HFF-Myc (cell line): Measurements from ENCODE around the gene CHFR.
A peak's percentile ranks its signal among the peaks of the same experiment; 100 is the strongest.
"Not testable (repeated sequence)": the region's sequence is repeated elsewhere in the genome, so short reads cannot be mapped to it uniquely, and the experiment has no call there.

Experiments
- DNase-seq: peaks from one replicate; pipeline ENCODE4 v3.0.0-alpha.2; 2011; ENCODE audit warnings: low read depth; ENCODE audit errors: extremely low read depth
- H3K4me3 ChIP-seq: replicated peaks from 2 replicates; pipeline ENCODE4 v1.5.1; 2011; ENCODE audit warnings: low read depth, mild to moderate bottlenecking, control low read depth, low read length
- TF ChIP-seq, protein P1 (sequence below): IDR thresholded peaks from 2 replicates; pipeline ENCODE4 v1.5.1; 2012; ENCODE audit warnings: mild to moderate bottlenecking, low read depth, low read length, control low read depth; ENCODE audit errors: missing control alignments

The CHFR gene, protein sequence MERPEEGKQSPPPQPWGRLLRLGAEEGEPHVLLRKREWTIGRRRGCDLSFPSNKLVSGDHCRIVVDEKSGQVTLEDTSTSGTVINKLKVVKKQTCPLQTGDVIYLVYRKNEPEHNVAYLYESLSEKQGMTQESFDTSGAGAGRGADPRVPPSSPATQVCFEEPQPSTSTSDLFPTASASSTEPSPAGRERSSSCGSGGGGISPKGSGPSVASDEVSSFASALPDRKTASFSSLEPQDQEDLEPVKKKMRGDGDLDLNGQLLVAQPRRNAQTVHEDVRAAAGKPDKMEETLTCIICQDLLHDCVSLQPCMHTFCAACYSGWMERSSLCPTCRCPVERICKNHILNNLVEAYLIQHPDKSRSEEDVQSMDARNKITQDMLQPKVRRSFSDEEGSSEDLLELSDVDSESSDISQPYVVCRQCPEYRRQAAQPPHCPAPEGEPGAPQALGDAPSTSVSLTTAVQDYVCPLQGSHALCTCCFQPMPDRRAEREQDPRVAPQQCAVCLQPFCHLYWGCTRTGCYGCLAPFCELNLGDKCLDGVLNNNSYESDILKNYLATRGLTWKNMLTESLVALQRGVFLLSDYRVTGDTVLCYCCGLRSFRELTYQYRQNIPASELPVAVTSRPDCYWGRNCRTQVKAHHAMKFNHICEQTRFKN

DNA sequence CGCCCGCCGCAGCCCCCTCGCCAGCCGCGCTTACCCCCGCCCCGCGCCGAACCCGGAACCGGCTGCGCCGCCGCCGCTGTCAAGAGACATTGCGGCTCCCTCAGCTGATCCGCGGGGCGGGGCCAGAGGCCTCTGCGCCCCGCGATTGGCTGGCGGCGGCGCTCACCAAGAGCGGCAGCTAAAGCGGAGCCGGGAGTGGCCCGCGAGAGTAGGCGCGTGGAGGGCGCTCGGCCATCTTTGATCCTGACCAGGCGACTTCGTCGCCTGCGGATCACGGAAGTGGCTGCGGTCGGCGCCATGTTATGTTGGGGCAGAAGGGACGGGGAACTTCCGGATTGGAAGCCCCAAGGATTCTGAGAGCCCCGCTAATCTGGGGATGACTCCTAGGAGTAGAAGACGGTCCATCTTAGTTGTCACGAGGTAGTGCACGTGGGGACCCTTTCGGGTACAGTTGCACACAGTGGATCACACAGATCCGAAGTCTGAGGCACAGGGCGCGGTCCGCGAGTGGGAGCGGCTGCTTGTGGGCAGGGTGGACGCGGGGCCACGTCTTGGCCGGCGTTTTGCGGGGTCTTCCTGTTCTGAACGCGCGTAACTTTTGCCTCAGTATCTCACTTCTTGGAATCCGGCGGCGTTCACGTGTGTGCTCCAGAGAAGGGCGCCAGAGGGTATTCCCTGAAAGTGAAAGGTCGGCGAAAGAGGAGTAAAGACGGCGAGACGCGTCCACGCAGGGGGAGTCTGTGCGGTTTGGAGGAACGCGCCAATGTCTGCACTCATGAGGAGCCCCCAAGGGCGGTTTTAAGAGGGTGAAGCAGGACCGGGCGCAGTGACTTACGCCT lies at the start of gene CHFR:
CHFR (minus strand) TSS at position 93 of the 839 bp plus-strand sequence. CDS start 277 bp downstream, outside the sequence.
- peak; percentile 84 for DNase-seq
- H3K4me3 ChIP-seq: peak within 1 kb of the TSS; percentile 71
- TF ChIP-seq, protein P1, sequence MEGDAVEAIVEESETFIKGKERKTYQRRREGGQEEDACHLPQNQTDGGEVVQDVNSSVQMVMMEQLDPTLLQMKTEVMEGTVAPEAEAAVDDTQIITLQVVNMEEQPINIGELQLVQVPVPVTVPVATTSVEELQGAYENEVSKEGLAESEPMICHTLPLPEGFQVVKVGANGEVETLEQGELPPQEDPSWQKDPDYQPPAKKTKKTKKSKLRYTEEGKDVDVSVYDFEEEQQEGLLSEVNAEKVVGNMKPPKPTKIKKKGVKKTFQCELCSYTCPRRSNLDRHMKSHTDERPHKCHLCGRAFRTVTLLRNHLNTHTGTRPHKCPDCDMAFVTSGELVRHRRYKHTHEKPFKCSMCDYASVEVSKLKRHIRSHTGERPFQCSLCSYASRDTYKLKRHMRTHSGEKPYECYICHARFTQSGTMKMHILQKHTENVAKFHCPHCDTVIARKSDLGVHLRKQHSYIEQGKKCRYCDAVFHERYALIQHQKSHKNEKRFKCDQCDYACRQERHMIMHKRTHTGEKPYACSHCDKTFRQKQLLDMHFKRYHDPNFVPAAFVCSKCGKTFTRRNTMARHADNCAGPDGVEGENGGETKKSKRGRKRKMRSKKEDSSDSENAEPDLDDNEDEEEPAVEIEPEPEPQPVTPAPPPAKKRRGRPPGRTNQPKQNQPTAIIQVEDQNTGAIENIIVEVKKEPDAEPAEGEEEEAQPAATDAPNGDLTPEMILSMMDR: no peak

DNA sequence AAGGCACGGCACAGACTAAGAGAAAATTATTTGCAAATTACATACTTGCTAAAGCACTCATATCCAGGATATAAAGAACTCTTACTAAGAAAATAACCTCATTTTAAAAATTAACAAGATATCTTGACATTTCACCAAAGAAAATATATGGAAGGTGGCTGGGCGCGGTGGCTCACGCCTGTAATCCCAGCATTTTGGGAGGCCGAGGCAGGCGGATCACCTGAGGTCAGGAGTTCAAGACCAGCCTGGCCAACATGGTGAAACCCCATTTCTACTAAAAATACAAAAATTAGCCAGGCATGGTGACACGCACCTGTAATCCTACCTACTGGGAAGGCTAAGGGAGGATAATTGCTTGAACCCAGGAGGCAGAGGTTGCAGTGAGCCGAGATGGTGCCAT lies 49.5 kb upstream of the CHFR start:
- not testable (repeated sequence) for DNase-seq, H3K4me3 ChIP-seq

DNA sequence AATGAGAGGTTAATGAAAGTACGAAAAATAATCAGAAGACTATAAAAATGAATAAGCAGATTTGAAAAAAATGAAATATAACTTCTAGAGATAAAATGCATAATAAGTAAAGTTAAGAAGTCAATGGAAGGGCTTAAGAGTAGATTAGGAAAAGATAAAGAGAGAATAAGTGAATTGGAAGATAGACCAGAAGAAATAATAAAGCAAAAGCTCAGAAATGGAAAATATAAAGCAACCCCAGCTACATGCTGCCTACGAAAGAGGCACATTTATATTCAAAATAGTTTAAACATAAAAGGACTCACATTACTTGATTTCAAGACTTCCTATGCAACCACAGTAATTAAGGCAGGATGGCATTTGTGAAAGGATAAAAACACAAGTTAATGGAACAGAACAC lies 48.8 kb upstream of the CHFR start:
- H3K4me3 ChIP-seq: no peak overlapping the region
- no peak for DNase-seq
- TF ChIP-seq, protein P1: no peak

DNA sequence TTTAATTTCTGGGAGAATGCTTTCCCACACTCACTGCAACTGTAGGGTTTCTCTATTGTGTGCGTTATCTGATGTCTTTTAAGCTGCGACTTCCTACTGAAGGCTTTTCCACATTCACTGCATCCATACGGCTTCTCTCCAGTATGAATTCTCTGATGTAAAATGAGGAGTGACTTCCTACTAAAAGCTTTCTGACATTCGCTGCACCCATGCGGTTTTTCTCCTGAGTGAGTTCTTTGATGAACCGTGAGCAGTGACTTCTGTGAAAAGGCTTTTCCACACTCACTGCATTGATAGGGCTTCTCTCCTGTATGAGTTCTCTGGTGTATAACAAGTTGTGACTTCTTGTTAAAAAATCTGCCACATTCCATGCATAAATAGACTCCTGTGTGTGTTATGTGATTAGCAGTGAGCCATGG lies 39.0 kb upstream of the CHFR start:
- no peak overlapping the region for H3K4me3 ChIP-seq
- TF ChIP-seq, protein P1: no peak
- no peak for DNase-seq

DNA sequence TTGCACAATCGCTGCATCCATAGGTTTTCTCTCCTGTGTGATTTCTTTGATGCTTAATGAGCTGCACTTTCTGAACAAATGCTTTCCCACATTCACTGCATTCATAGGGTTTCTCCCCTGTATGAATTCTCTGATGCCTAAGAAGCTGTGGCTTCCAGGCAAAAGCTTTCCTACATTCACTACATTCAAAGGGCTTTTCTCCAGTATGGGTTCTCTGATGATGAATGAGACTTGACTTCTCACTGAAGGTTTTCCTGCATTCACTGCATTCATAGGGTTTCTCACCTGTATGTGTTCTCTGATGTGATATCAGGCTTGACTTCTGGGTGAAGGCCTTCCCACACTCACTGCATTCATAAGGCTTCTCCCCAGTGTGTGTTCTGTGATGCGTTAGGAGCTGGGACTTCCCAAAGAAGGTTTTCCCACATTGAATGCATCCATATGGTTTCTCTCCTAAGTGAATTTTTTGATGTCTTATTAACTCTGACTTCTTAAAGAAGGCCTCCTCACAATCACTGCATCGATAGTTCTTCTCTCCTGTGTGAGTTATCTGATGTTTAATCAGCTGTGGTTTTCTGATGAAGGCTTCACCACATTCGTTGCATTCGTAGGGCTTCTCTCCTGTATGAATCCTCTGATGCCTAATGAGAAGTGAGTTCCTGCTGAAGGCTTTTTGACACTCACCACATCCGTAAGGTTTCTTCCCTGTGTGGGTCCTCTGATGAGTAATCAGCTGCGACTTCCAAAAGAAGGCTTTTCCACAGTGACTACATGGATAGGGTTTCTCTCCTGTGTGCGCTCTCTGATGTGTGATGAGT lies 38.4 kb upstream of the CHFR start:
- TF ChIP-seq, protein P1: no peak
- no peak overlapping the region for H3K4me3 ChIP-seq
- DNase-seq: no peak

DNA sequence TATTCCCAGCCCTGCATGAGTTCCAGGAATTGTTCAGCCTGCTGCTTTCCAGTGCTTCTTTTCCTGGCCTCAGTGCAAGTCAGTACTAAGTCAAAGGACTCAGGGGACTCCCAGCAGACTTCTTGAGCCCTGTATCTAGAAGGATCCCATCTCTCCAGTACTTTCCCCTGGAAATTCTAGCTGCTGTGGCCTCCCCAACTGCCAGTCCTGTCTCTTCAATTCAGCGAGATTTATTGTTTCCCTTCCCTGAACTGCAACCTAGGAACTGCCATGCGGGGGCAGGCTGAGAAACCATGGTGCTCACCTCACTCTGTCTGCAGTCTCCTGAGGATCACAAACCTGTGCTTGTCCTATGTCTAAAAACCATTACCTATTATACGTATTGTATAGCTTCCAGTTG lies 37.0 kb upstream of the CHFR start:
- no peak for DNase-seq
- no peak overlapping the region for H3K4me3 ChIP-seq
- TF ChIP-seq, protein P1: no peak
